Right atrium auricular region (tissue), 2 donors: ENCODE results near the gene MPDU1. TPM values are rescaled to one million over a fixed set of nuclear protein-coding genes. Genes with fewer than 3 reads are reported as not detected.
A peak's percentile ranks its signal among the peaks of the same experiment; 100 is the strongest.

Experiments used
- DNase-seq: peaks from one replicate; pipeline ENCODE4 v3.0.0-alpha.2; 2019; ENCODE audit warnings: low spot score
- H3K27ac ChIP-seq, 2 donors: fragments of 200-600 bp; sonication (generic); 1 replicate in 1 of 2; 2 replicates in 1 of 2; pipeline ENCODE4 v1.5.1; 2016 to 2019
- H3K27me3 ChIP-seq, 2 donors: fragments of 200-600 bp; sonication (generic); one replicate each; pipeline versions ENCODE4 v1.5.1 to v1.6.0; 2017 to 2019
- H3K36me3 ChIP-seq: fragments of 200-600 bp; sonication (generic); one replicate; pipeline ENCODE4 v1.5.1; 2016
- H3K4me1 ChIP-seq, 2 donors: fragments of 200-600 bp; sonication (generic); one replicate each; pipeline versions ENCODE4 v1.5.1 to v1.6.0; 2017 to 2019
- H3K4me3 ChIP-seq, 2 donors: fragments of 200-600 bp; sonication (generic); 1 replicate in 1 of 2; 2 replicates in 1 of 2; pipeline ENCODE4 v1.5.1; 2017 to 2019; ENCODE audit warnings: mild to moderate bottlenecking in 1 of 2, moderate library complexity in 1 of 2
- H3K9me3 ChIP-seq, 2 donors: fragments of 200-600 bp; sonication (generic); one replicate each; pipeline ENCODE4 v1.5.1; 2019
- total RNA-seq, 2 donors: library from RNA; depleted of rRNA; stranded (reverse); fragments of >200 nt; gene quantifications; one replicate each; pipeline ENCODE4 v1.1.0, GENCODE V29; 2016
- TF ChIP-seq, protein P1 (sequence below), 2 donors: fragments of 200-600 bp; sonication (generic); IDR thresholded peaks; one replicate each; pipeline ENCODE4 v1.5.1; 2019; ENCODE audit warnings: antibody characterized with exemption in 2 of 2

MPDU1 gene
- total RNA-seq = 10 to 100 TPM; 55.4 to 81.1 TPM

DNA sequence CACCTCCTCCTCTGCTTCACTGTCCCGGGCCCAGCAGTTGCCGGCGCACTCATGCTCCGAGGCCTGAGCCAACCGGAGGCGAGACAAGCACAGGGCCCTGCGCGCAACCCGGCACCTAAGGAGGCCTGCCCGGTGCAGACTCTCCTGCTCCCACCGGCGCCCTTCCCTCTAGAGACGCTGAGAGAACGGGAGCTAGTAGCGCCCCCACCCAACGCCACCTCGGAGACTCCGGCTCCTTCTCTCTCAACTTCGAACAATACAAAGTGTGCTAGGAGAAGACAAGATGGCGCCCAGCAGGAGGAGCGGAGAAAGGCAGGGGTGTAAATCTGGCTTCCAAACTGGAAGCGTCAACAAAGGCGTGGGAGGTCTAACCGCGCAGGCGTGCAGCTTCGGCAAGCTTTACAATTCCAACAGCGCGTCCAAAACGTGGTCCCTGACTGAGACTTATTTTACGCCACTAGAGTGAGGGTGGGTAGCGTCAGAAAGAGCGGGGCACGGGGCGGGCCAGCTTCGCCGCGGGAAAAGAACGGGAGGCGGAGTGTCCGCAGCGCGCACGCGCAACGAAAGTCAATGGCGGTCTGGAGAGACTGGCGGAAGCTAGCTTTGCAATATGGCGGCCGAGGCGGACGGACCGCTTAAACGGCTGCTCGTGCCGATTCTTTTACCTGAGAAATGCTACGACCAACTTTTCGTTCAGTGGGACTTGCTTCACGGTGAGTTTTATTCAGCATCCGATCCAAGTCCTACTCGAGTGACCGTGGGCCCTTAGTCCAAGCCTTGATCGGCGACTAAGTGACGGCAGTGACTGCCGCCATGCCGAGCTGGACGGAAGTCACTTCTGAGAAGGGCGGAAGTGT, at the start of gene MPDU1:
TSS of gene MPDU1 (plus strand) at position 600 of the 857 bp plus-strand sequence. CDS start at position 611, 11 bp downstream.
- Histone ChIP-seq H3K27me3 (no peaks in the 10 kb centered on the region), H3K36me3 (peaks cover 7% of the 10 kb centered on the region), H3K27ac (peak within 1 kb of the TSS; percentile 95 to 97), H3K4me3 (peak within 1 kb of the TSS; percentile 61 to 70), H3K9me3 (no peaks in the 10 kb centered on the region), H3K4me1 (peaks cover 0 to 70% of the 10 kb centered on the region in 2 donors)
- peak; percentile 98 for DNase-seq
- TF ChIP-seq, protein P1, sequence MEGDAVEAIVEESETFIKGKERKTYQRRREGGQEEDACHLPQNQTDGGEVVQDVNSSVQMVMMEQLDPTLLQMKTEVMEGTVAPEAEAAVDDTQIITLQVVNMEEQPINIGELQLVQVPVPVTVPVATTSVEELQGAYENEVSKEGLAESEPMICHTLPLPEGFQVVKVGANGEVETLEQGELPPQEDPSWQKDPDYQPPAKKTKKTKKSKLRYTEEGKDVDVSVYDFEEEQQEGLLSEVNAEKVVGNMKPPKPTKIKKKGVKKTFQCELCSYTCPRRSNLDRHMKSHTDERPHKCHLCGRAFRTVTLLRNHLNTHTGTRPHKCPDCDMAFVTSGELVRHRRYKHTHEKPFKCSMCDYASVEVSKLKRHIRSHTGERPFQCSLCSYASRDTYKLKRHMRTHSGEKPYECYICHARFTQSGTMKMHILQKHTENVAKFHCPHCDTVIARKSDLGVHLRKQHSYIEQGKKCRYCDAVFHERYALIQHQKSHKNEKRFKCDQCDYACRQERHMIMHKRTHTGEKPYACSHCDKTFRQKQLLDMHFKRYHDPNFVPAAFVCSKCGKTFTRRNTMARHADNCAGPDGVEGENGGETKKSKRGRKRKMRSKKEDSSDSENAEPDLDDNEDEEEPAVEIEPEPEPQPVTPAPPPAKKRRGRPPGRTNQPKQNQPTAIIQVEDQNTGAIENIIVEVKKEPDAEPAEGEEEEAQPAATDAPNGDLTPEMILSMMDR (IDR thresholded peaks at IDR 0.05) = peak in 1 of 2 donors; percentile 15

GRCh38 chr17:7538050-7538449, 45.6 kb upstream of the MPDU1 start:
- Histone ChIP-seq H3K36me3 (no peaks in the 10 kb centered on the region), H3K27me3 (no peaks in the 10 kb centered on the region), H3K4me1 (no peaks in the 10 kb centered on the region), H3K4me3 (no peak overlapping the region), H3K27ac (no peak overlapping the region), H3K9me3 (no peaks in the 10 kb centered on the region)
- TF ChIP-seq, protein P1 (IDR thresholded peaks at IDR 0.05) = no peak
- DNase-seq = no peak

DNA sequence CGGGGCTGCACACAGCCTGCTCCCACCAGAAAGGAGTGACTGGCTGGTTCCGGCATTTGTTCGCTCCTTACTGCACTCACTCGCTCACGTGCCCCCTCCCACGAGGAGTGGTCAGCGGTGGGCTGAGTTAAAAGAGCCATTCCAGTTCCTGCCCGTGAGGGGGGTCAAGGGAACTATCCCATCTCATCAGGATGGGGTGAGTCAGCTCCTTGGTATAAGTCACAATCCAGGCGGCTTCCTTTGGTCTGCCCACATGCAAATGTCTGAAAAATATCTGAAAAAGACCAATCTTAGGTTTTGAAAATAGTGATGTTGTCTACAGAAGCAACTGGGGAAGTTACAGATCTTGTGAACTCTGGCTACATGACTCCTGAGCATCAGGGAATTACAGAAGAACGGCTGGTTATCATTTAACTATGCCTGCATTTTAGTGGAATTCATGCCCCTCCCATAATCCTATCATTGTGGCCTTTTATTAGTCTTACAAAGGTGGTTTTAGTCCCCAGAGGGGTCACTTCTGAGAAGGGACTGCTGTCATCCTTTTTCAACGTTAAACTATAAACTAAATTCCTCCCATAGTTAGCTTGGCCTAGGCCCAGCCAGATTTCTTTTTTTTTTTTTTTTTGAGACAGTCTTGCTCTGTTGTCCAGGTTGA, 44.6 kb upstream of the MPDU1 start:
- no peaks in the 10 kb centered on the region for H3K36me3 ChIP-seq
- H3K27ac ChIP-seq = no peak overlapping the region
- DNase-seq = no peak
- TF ChIP-seq, protein P1 (IDR thresholded peaks at IDR 0.05) = no peak
- H3K4me1 ChIP-seq = no peaks in the 10 kb centered on the region
- H3K4me3 ChIP-seq = no peak overlapping the region
- no peaks in the 10 kb centered on the region for H3K9me3 ChIP-seq
- H3K27me3 ChIP-seq = no peaks in the 10 kb centered on the region

- no peak overlapping the region for H3K27ac ChIP-seq
- no peak for DNase-seq
- no peaks in the 10 kb centered on the region for H3K9me3 ChIP-seq
- H3K4me1 ChIP-seq = no peaks in the 10 kb centered on the region
- no peaks in the 10 kb centered on the region for H3K27me3 ChIP-seq
- H3K36me3 ChIP-seq = no peaks in the 10 kb centered on the region
- TF ChIP-seq, protein P1 (IDR thresholded peaks at IDR 0.05) = no peak
- H3K4me3 ChIP-seq = no peak overlapping the region
These were observed 42.5 kb upstream of the MPDU1 start for GRCh38 chr17:7541074-7541621.

- Histone ChIP-seq H3K36me3 (no peaks in the 10 kb centered on the region), H3K4me3 (no peak overlapping the region), H3K4me1 (peaks cover 0 to 14% of the 10 kb centered on the region in 2 donors), H3K27me3 (no peaks in the 10 kb centered on the region), H3K27ac (no peak overlapping the region), H3K9me3 (no peaks in the 10 kb centered on the region)
- DNase-seq = no peak
- TF ChIP-seq, protein P1 (IDR thresholded peaks at IDR 0.05) = no peak
These were observed 38.7 kb upstream of the MPDU1 start for GRCh38 chr17:7544911-7545310.
